SK-MEL-5 (cell line): ENCODE results near the gene ST3GAL2. TPM values are rescaled to one million over a fixed set of nuclear protein-coding genes. Genes with fewer than 3 reads are reported as not detected.

Experiments used
- DNase-seq: peaks from one replicate; pipeline ENCODE4 v3.0.0-alpha.2; 2016; ENCODE audit warnings: low read depth, low spot score
- in situ Hi-C: cut with HindIII; loops from 2 replicates; pipeline ENCODE4 v1.10.0; 2016; ENCODE audit warnings: low sequenced_read_pairs, high pct_unique_total_duplicates, low pct_unique_long_range_greater_than_20kb
- small RNA-seq, 2 experiments: library from RNA; depleted of rRNA; stranded (forward); fragments of <200 nt; gene quantifications; one replicate each; pipeline ENCODE3, GENCODE V24; 2014
- total RNA-seq: library from RNA; depleted of rRNA; stranded (reverse); fragments of >200 nt; shearing (Covaris generic); gene quantifications from 2 replicates; pipeline ENCODE4 v1.2.3, GENCODE V29; 2014; rRNA removed

ST3GAL2 gene
- total RNA-seq, 1 experiment from 2014 or later: 13.7 TPM

- DNase-seq: peak; percentile 35
Observed at GRCh38 chr16:70331588-70332358, 107.1 kb downstream of the ST3GAL2 start.

GRCh38 chr16:70331091-70331490 is 107.8 kb downstream of the ST3GAL2 start:
- DNase-seq: no peak
- in situ Hi-C loops: no loop called here

More at GRCh38 chr16:70331588-70332358, 107.1 kb downstream of the ST3GAL2 start:
- in situ Hi-C loops: no loop called here

Small RNA genes within 50 kb of the gene (small RNA-seq; reads per million reads assigned to genes)
- gene RNU6-23P (0.23 to 1.1 reads per million in 2 experiments), gene RPS27P26 (0 to 0.02 reads per million in 2 experiments)

Other genes starting within 250 kb of the ST3GAL2 start
- gene EXOSC6, start 187.2 kb downstream of the ST3GAL2 start, total RNA-seq: 32.4 and 36.4 TPM in 2 replicates
- 96.7 and 98.3 TPM in 2 replicates for gene AARS1, start 149.6 kb downstream of the ST3GAL2 start, total RNA-seq
- 24.1 and 29.4 TPM in 2 replicates for gene DDX19B, start 139.9 kb downstream of the ST3GAL2 start, total RNA-seq
- 51.5 and 59.3 TPM in 2 replicates for gene DDX19A, start 92.2 kb downstream of the ST3GAL2 start, total RNA-seq
- gene FCSK, start 15.5 kb upstream of the ST3GAL2 start, total RNA-seq: 8.4 and 10.5 TPM in 2 replicates
- gene COG4, start 84.5 kb upstream of the ST3GAL2 start, total RNA-seq: 41.2 and 46.2 TPM in 2 replicates
- 187 and 191 TPM in 2 replicates for gene SF3B3, start 84.7 kb upstream of the ST3GAL2 start, total RNA-seq
- gene IL34, start 207.5 kb upstream of the ST3GAL2 start, total RNA-seq: 0.24 and 0.71 TPM in 2 replicates
- 1.7 and 4.0 TPM in 2 replicates for gene MTSS2, start 247.0 kb upstream of the ST3GAL2 start, total RNA-seq